ENCODE results near the gene LARGE1. TPM values are rescaled to one million over a fixed set of nuclear protein-coding genes. Genes with fewer than 3 reads are reported as not detected.
"Not testable (repeated sequence)": the region's sequence is repeated elsewhere in the genome, so short reads cannot be mapped to it uniquely, and the experiment has no call there.

LARGE1 gene
- total RNA-seq, 2 experiments from 2014 or later, result 0.58 to 1.1 TPM

- DNase-seq (no peak), ATAC-seq (no peak)
- no peak overlapping the region for H3K27ac Mint-ChIP-seq
- CTCF ChIA-PET, result no interaction called here
- H3K27me3 Mint-ChIP-seq, result no peaks in the 10 kb centered on the region
- H3K9me3 Mint-ChIP-seq (ENCODE audit: low read depth), result peaks cover 2% of the 10 kb centered on the region
- H3K4me1 Mint-ChIP-seq, result peaks cover 10% of the 10 kb centered on the region
- no peak overlapping the region for H3K4me3 Mint-ChIP-seq
- H3K36me3 Mint-ChIP-seq, result no peaks in the 10 kb centered on the region
These were observed 351.3 kb downstream of the LARGE1 start for GRCh38 chr22:33569018-33569417.

- H3K9me3 Mint-ChIP-seq (ENCODE audit: low read depth); CTCF ChIA-PET; H3K27me3 Mint-ChIP-seq; H3K4me3 Mint-ChIP-seq; DNase-seq; H3K36me3 Mint-ChIP-seq; ATAC-seq; H3K27ac Mint-ChIP-seq: not testable (repeated sequence)
- H3K4me1 Mint-ChIP-seq, result peaks cover 10% of the 10 kb centered on the region
These were observed 353.8 kb downstream of the LARGE1 start for GRCh38 chr22:33566495-33566894.

DNA sequence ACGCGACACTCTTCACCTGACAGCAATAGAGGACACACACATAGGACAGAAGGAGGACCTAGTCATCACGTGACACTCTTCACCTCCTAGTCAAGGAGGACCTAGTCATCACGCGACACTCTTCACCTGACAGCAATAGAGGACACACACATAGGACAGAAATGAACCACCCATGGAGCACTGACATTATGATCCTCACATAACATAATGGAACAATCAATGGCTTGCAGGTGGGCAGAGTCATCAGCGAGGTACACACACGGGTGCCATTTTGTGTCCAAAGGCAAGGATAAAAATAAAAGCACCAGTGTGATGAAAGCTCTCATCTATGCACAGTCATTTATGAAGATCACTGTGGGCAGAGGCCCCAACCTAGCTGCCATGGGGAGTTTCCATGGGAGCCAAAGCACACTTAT, 354.7 kb downstream of the LARGE1 start:
- no peak overlapping the region for H3K27ac Mint-ChIP-seq
- CTCF ChIA-PET, result no interaction called here
- H3K9me3 Mint-ChIP-seq (ENCODE audit: low read depth), result peaks cover 6% of the 10 kb centered on the region
- no peak for DNase-seq
- ATAC-seq, result no peak
- no peaks in the 10 kb centered on the region for H3K36me3 Mint-ChIP-seq
- no peak overlapping the region for H3K4me3 Mint-ChIP-seq
- H3K27me3 Mint-ChIP-seq, result no peaks in the 10 kb centered on the region
- H3K4me1 Mint-ChIP-seq, result peaks cover 10% of the 10 kb centered on the region

DNA sequence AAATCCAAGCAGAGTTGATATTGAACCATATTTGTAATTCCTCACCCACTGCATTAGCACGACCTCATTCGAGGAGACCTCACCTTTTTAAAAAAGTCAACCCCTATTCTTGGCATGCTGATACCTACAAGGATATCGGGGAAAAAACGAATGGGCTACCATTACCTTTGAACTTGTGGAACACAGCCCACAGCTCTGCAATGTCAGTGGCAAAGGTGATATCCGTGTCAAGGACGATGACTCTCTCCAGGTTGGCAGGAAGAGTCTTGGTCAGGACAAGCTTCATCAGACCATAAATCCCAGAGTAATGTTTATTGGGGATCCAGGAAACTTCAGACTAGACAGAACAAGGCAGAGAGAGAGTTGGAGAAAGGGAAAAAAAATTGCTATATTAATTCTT, 355.6 kb downstream of the LARGE1 start:
- H3K27ac Mint-ChIP-seq, result no peak overlapping the region
- H3K27me3 Mint-ChIP-seq, result no peaks in the 10 kb centered on the region
- peaks cover 10% of the 10 kb centered on the region for H3K4me1 Mint-ChIP-seq
- CTCF ChIA-PET, result no interaction called here
- ATAC-seq, result no peak
- no peak for DNase-seq
- peaks cover 6% of the 10 kb centered on the region for H3K9me3 Mint-ChIP-seq (ENCODE audit: low read depth)
- no peak overlapping the region for H3K4me3 Mint-ChIP-seq
- H3K36me3 Mint-ChIP-seq, result no peaks in the 10 kb centered on the region

- CTCF ChIA-PET, result interaction anchor here (1.0 to 1.3 kb wide), 2 partner anchors 16 to 44 kb away, joined by 3 to 4 read pairs; no protein-coding TSS in a partner anchor
- Mint-ChIP-seq H3K4me3 (no peak overlapping the region), H3K9me3 (ENCODE audit: low read depth) (peaks cover 6% of the 10 kb centered on the region), H3K27ac (no peak overlapping the region), H3K4me1 (peaks cover 10% of the 10 kb centered on the region), H3K36me3 (no peaks in the 10 kb centered on the region), H3K27me3 (no peaks in the 10 kb centered on the region)
- DNase-seq, result no peak
- no peak for ATAC-seq
These were observed 356.9 kb downstream of the LARGE1 start for GRCh38 chr22:33563220-33563964.

GRCh38 chr22:33562501-33562900, 357.8 kb downstream of the LARGE1 start:
- Mint-ChIP-seq H3K9me3 (ENCODE audit: low read depth) (peaks cover 8% of the 10 kb centered on the region), H3K27me3 (no peaks in the 10 kb centered on the region), H3K36me3 (no peaks in the 10 kb centered on the region), H3K4me1 (peaks cover 2% of the 10 kb centered on the region), H3K27ac (no peak overlapping the region), H3K4me3 (no peak overlapping the region)
- ATAC-seq (no peak), DNase-seq (no peak)
- CTCF ChIA-PET, result interaction anchor here (1.3 kb wide), 1 partner anchor 17 kb away, joined by 4 read pairs; no protein-coding TSS in a partner anchor

DNA sequence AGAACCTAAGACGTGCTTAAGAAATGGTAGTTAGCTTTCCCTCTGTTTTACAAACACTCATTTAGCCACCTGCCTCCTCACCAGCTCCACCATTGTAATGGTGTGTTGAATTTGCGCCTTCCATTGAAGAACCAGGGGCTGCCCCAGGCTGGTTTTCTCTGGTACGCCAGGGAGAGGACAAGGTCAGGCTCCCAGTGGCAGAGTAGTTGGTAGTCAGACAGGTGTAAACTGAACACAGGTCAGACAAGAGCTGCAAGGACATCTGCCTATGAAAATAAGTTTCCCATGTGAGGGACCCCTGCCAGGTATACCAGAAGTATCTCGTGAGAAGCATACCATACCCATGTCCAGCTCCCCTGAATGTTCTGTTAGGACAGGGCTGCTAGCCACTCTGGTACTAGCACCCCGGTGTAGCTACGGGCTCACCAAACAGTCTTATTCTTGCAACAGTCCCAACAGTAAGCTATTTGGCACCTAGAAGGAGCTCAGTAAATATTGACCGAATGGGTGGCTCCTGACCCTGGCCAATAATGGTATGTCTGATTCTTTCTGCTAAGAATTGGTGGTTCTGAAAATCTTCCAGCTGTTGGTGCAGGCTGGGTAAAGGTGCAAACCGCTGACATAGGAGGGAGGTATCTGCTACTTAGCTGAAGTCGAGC, 359.0 kb downstream of the LARGE1 start:
- no peak overlapping the region for H3K4me3 Mint-ChIP-seq
- H3K9me3 Mint-ChIP-seq (ENCODE audit: low read depth), result peaks cover 8% of the 10 kb centered on the region
- H3K36me3 Mint-ChIP-seq, result no peaks in the 10 kb centered on the region
- ATAC-seq (no peak), DNase-seq (no peak)
- H3K4me1 Mint-ChIP-seq, result no peaks in the 10 kb centered on the region
- CTCF ChIA-PET, result no interaction called here
- no peak overlapping the region for H3K27ac Mint-ChIP-seq
- no peaks in the 10 kb centered on the region for H3K27me3 Mint-ChIP-seq

- no peak for ATAC-seq
- Mint-ChIP-seq H3K27me3 (no peaks in the 10 kb centered on the region), H3K4me3 (no peak overlapping the region)
These were observed 362.4 kb downstream of the LARGE1 start for GRCh38 chr22:33557836-33558235.

DNA sequence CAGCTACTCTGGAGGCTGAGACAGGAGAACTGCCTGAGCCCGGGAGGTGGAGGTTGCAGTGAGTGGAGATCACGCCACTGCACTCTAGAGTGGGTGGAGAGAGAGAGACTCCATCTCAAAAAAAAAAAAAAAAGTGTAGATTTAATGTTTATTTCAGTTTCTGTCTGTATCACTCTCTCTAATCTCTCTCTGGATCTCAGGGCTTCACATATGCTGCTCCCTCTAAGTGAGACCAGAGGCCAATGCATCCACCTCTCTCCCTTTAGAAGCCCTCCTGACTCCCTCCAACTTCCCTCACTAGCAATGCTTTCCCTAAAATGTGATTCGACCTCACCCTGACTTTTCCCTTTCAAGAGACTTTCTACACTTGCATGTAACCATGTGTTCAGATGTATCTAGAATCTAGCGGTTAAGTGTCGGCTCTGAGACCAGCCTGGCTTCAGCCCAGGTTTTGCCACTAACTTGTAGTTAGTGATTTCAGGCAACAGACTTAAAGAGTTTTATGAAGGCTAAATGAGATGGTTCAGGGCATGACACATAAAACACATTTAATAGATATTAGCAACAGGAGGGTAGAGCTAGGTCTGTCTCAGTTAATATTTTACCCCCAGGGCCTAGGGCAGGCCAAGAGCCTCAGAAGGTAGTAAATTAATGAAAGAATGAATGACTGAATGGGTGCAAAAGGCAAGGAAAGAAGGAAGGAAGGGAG, 364.3 kb downstream of the LARGE1 start:
- Mint-ChIP-seq H3K4me1 (no peaks in the 10 kb centered on the region), H3K4me3 (no peak overlapping the region), H3K9me3 (ENCODE audit: low read depth) (peaks cover 7% of the 10 kb centered on the region), H3K36me3 (no peaks in the 10 kb centered on the region), H3K27me3 (no peaks in the 10 kb centered on the region), H3K27ac (no peak overlapping the region)
- no peak for ATAC-seq
- CTCF ChIA-PET, result no interaction called here
- DNase-seq, result no peak

More at GRCh38 chr22:33557836-33558235, 362.4 kb downstream of the LARGE1 start:
- H3K4me1 Mint-ChIP-seq, result no peaks in the 10 kb centered on the region
- DNase-seq, result no peak
- no peaks in the 10 kb centered on the region for H3K36me3 Mint-ChIP-seq
- H3K9me3 Mint-ChIP-seq (ENCODE audit: low read depth), result peaks cover 9% of the 10 kb centered on the region
- H3K27ac Mint-ChIP-seq, result no peak overlapping the region
- CTCF ChIA-PET, result no interaction called here

DNA sequence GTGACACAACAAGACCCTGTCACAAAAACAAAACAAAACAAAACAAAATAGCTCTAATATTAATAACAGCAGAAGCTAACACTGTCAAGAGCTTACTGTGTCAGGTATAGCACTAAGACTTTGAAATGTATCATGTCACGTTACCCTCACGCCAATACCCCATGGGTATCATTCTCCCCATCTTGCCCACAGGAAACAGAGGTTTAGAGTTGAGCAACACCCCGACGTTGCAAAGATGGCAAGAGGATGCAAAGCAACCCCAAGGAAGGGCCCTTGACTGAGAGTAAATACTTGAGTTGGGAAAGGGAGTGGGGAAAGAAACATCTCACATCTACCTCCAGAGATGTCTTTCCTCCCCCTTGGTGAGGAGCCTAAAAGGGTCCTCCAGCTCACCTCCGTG, 366.8 kb downstream of the LARGE1 start:
- Mint-ChIP-seq H3K27me3 (no peaks in the 10 kb centered on the region), H3K36me3 (no peaks in the 10 kb centered on the region), H3K27ac (no peak overlapping the region), H3K4me3 (no peak overlapping the region), H3K4me1 (no peaks in the 10 kb centered on the region), H3K9me3 (ENCODE audit: low read depth) (peaks cover 9% of the 10 kb centered on the region)
- CTCF ChIA-PET, result no interaction called here
- DNase-seq (no peak), ATAC-seq (no peak)

DNA sequence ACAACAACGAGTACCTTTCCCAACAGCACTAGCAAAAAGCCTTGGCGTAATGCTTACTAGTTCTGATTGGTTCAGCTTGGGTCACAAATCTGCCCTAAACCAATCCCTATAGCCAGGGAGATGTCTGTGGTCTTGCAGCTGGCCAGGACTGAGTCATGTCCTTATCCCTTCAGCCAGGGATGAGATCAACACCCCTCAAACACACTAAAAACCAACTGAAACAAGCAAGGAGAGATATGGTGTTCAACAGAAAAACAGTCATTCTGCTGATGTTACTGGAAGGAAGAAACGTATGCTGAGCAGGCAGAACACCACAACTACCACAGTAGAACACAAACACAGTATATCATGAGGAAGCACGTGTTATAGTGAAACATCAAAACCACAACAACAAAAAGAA, 375.6 kb downstream of the LARGE1 start:
- Mint-ChIP-seq H3K4me3 (no peak overlapping the region), H3K27me3 (no peaks in the 10 kb centered on the region), H3K9me3 (ENCODE audit: low read depth) (peaks cover 8% of the 10 kb centered on the region), H3K36me3 (no peaks in the 10 kb centered on the region), H3K27ac (no peak overlapping the region), H3K4me1 (no peaks in the 10 kb centered on the region)
- CTCF ChIA-PET, result no interaction called here
- DNase-seq (no peak), ATAC-seq (no peak)

GRCh38 chr22:33542722-33543121, 377.6 kb downstream of the LARGE1 start:
- no peaks in the 10 kb centered on the region for H3K27me3 Mint-ChIP-seq
- H3K4me3 Mint-ChIP-seq, result no peak overlapping the region
- H3K9me3 Mint-ChIP-seq (ENCODE audit: low read depth), result peaks cover 8% of the 10 kb centered on the region
- DNase-seq (no peak), ATAC-seq (no peak)
- H3K4me1 Mint-ChIP-seq, result no peaks in the 10 kb centered on the region
- H3K36me3 Mint-ChIP-seq, result no peaks in the 10 kb centered on the region
- H3K27ac Mint-ChIP-seq, result no peak overlapping the region
- CTCF ChIA-PET, result no interaction called here

DNA sequence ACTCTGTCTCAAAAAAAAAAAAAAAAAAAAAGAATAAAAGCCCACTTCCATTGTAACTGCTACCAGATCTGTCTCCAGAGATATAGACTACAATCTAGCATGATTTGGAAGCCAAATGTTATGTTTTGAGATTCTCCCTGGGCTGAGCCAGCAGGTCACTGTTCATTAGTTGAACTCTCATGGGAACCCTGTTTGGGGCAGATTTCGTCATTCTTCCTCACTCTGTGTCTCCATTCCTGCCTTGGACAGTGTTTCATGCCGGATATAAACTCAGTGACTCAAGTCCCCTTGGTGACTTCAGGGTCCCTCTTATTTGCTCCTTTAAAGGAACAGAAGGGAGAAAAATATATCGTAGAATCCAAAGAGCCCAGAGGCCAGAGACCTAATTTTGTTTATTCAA, 378.1 kb downstream of the LARGE1 start:
- Mint-ChIP-seq H3K9me3 (ENCODE audit: low read depth) (peaks cover 10% of the 10 kb centered on the region), H3K4me1 (no peaks in the 10 kb centered on the region), H3K27ac (no peak overlapping the region), H3K27me3 (no peaks in the 10 kb centered on the region), H3K4me3 (no peak overlapping the region), H3K36me3 (no peaks in the 10 kb centered on the region)
- CTCF ChIA-PET, result no interaction called here
- ATAC-seq (no peak), DNase-seq (no peak)

Data from activated CD8-positive, alpha-beta memory T cell treated with anti-CD3 and anti-CD28 coated beads, Interleukin-2, amount 10 ng/mL, durations not matched to agents 7 days and 5 days (primary cell).